Lower lobe of right lung (tissue), 2 donors: ENCODE measurements around the gene ASCC3. TPM values are rescaled to one million over a fixed set of nuclear protein-coding genes. Genes with fewer than 3 reads are reported as not detected.

Experiments
- ATAC-seq, 2 donors: fragments of 200-7000 bp; cut with Tn5 transposase; one replicate each; pipeline ENCODE4 v1.9.1; 2020 to 2022; ENCODE audit warnings: mild to moderate bottlenecking in 2 of 2, moderate library complexity in 2 of 2
- DNase-seq: peaks from one replicate; pipeline ENCODE4 v3.0.0-alpha.2; 2020
- H3K27ac ChIP-seq: fragments of 200-600 bp; one replicate; pipeline ENCODE4 v1.8.0; 2022
- H3K27me3 ChIP-seq: fragments of 200-600 bp; one replicate; pipeline ENCODE4 v1.8.0; 2022; ENCODE audit warnings: low read depth
- H3K36me3 ChIP-seq: fragments of 200-600 bp; one replicate; pipeline ENCODE4 v1.8.0; 2022; ENCODE audit warnings: mild to moderate bottlenecking
- H3K4me1 ChIP-seq: fragments of 200-600 bp; one replicate; pipeline ENCODE4 v1.8.0; 2022
- H3K4me3 ChIP-seq: fragments of 200-600 bp; one replicate; pipeline ENCODE4 v1.8.0; 2022; ENCODE audit warnings: mild to moderate bottlenecking
- H3K9me3 ChIP-seq: fragments of 200-600 bp; one replicate; pipeline ENCODE4 v1.8.0; 2022
- intact Hi-C: fragments of 100-400 bp; cut with DNase I; formaldehyde crosslinking; loops from one replicate; pipeline ENCODE4 v1.11.0; 2022
- total RNA-seq: library from RNA; stranded (reverse); fragmentation: NEBNext Ultra II Directional; extraction: Animal tissue kit (Norgen Biotek cat#: 25700); gene quantifications from one replicate; pipeline ENCODE4 v1.2.1, GENCODE V29; 2021
- TF ChIP-seq, protein P1 (sequence below): fragments of 200-600 bp; IDR thresholded peaks from one replicate; pipeline ENCODE4 v1.8.0; 2022; ENCODE audit warnings: antibody characterized with exemption, mild to moderate bottlenecking
- donor health status: DM: no; HTN: yes; CAD: no; lungs with severe emphysema.

The ASCC3 gene
- total RNA-seq, 1 donor from 2014 or later = 34.8 TPM

DNA sequence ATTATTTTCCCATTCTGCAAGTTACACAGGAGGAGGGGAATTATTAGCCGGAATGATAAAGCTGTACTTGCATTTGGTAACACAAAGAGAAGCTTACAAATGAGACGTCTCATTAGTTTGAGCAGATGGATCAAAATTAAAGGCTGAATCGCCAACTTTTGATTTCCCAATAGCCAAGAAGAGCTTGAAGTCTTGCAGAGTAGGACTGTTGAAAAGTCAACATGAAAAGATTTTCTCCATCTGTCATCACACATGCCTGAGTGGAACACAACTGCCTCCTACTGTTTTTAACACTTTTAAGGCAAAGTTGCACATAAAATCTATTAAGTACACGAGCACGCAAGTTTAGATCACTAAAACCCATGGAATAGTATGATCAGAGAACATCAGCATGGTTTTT is 176.2 kb downstream of the ASCC3 start:
- H3K36me3 ChIP-seq = no peaks in the 10 kb centered on the region
- no peaks in the 10 kb centered on the region for H3K9me3 ChIP-seq
- intact Hi-C loops = no loop called here
- no peak overlapping the region for H3K27ac ChIP-seq
- H3K4me3 ChIP-seq = no peak overlapping the region
- ATAC-seq (no peak), DNase-seq (no peak)
- no peaks in the 10 kb centered on the region for H3K27me3 ChIP-seq
- no peaks in the 10 kb centered on the region for H3K4me1 ChIP-seq
- TF ChIP-seq, protein P1, sequence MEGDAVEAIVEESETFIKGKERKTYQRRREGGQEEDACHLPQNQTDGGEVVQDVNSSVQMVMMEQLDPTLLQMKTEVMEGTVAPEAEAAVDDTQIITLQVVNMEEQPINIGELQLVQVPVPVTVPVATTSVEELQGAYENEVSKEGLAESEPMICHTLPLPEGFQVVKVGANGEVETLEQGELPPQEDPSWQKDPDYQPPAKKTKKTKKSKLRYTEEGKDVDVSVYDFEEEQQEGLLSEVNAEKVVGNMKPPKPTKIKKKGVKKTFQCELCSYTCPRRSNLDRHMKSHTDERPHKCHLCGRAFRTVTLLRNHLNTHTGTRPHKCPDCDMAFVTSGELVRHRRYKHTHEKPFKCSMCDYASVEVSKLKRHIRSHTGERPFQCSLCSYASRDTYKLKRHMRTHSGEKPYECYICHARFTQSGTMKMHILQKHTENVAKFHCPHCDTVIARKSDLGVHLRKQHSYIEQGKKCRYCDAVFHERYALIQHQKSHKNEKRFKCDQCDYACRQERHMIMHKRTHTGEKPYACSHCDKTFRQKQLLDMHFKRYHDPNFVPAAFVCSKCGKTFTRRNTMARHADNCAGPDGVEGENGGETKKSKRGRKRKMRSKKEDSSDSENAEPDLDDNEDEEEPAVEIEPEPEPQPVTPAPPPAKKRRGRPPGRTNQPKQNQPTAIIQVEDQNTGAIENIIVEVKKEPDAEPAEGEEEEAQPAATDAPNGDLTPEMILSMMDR = no peak

DNA sequence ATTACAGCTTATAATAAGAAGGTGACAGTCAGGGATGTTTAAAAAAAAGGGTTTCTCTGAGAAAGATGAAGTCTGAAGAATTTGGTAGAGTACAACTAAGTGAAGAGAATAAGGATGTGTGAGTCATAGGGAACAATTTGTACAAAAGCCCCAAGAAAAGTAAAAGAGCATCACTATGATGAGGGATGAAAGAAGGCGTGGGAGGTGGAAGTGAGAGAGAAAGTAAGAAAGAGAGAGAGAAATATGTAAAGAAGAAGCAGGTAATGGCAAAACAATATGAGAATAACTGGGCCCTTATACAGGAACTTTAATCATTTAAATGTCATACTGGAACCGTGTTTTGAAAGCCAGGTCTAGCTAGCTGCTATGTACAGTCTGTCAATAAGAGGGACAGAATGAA is 179.4 kb downstream of the ASCC3 start:
- Histone ChIP-seq H3K4me3 (no peak overlapping the region), H3K9me3 (no peaks in the 10 kb centered on the region), H3K4me1 (no peaks in the 10 kb centered on the region), H3K27me3 (no peaks in the 10 kb centered on the region), H3K27ac (no peak overlapping the region), H3K36me3 (no peaks in the 10 kb centered on the region)
- DNase-seq (no peak), ATAC-seq (no peak)
- intact Hi-C loops = no loop called here
- TF ChIP-seq, protein P1 = no peak

DNA sequence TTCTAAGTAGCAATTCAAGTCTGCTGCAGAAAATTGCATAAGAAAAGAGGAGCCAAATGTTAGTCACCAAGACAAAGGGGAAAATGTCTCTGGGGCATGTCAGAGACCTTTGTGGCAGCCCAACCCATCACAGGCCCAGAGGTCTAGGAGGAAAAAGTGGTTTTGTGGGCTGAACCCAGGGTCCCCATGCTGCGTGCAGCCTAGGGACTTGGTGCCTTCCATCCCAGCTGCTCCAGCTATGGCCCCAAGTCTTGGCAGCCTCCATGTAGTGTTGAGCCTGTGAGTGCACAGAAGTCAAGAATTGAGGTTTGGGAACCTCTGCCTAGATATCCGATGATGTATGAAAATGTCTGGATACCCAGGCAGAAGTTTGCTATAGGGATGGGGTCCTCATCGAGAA is 181.1 kb downstream of the ASCC3 start:
- Histone ChIP-seq H3K4me1 (no peaks in the 10 kb centered on the region), H3K27me3 (no peaks in the 10 kb centered on the region), H3K36me3 (no peaks in the 10 kb centered on the region), H3K9me3 (no peaks in the 10 kb centered on the region), H3K4me3 (no peak overlapping the region), H3K27ac (no peak overlapping the region)
- TF ChIP-seq, protein P1 = no peak
- DNase-seq (no peak), ATAC-seq (no peak)
- intact Hi-C loops = no loop called here

DNA sequence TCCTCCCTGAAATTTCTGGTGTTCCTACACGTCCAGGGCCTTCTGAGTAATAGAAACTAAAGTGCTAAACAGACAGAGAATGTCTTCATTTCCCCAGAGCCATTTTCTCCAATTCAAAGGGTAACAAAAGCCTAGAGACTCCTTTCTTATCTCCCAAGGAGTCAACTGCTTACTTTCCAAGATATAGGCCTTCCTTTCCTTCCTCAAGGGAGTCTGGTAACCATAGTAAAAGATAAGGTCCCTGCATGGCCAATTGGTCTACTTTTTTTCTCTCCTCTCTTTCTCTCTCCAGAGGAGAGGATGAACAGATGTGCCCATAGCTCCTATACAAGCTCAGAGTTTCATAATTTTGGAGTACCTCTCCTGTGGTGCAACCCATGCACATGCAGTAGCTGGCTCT is 185.7 kb downstream of the ASCC3 start:
- DNase-seq (no peak), ATAC-seq (no peak)
- no peaks in the 10 kb centered on the region for H3K9me3 ChIP-seq
- TF ChIP-seq, protein P1 = no peak
- H3K4me1 ChIP-seq = no peaks in the 10 kb centered on the region
- H3K27ac ChIP-seq = no peak overlapping the region
- H3K27me3 ChIP-seq = no peaks in the 10 kb centered on the region
- H3K36me3 ChIP-seq = no peaks in the 10 kb centered on the region
- H3K4me3 ChIP-seq = no peak overlapping the region
- intact Hi-C loops = no loop called here

DNA sequence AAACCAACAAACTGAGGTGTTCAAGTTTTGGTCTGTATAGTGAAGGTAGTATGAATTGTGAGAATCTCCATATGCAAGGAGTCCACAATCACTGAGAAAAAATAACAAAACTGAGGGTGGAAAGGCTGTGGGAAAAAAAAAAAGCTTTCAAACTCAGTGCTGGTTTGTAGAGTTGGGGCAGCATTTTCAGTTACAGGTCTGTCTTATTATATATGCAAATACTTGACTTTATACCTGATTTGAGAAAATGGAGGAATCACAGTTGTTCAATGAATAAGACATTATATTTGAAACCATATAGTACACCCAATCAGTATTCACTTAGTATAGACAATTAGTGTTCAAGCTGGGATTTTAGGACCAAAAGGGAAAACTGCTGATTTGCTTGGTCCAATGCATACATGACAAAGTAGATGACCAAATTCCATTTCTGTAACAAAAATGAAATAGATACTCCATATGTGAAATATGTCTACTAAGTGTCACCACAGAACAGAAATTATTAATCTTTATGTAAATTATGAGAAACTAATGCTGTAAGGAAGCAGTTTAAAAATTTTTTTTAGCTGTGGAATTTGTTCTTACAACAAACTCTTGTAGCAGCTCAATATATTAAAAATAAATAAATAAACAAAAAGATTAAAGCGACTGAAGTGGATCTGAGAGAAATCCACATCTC is 187.7 kb downstream of the ASCC3 start:
- no peak for DNase-seq
- Histone ChIP-seq H3K27me3 (no peaks in the 10 kb centered on the region), H3K4me3 (no peak overlapping the region), H3K4me1 (no peaks in the 10 kb centered on the region), H3K9me3 (no peaks in the 10 kb centered on the region), H3K36me3 (no peaks in the 10 kb centered on the region), H3K27ac (no peak overlapping the region)
- intact Hi-C loops = no loop called here
- no peak for ATAC-seq
- TF ChIP-seq, protein P1 = no peak
